ENCODE data around the gene STK32C.

The STK32C gene

GRCh38 chr10:132200344-132201110 lies 107.2 kb downstream of the STK32C start:
- DNase-seq = no peak
- intact Hi-C loops (cut with DNase I) = no loop called here

DNA sequence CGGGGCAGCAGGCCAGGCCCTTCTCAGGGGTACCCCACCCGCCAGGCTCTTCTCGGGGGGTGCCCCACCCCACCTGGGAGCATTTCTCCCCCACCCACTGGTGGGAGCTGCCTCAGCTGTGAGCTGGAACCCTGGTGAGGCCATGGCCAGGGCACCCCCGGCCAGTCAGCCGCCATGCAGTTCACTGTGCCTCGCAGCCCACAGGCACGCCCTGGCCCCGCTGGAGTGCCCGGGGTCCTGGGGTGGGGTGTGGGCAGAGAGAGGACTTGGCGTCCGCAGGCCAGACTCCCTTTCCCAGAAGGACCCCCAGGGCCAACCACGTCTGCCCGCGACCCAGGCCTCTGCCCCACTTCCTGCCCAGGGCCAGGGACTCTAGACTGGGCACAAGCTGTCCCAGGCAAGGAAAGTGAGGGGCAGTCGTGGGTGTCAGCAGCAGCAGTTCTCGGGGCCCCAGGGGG lies 107.9 kb downstream of the STK32C start:
- intact Hi-C loops (cut with DNase I) = no loop called here
- no peak for DNase-seq

DNA sequence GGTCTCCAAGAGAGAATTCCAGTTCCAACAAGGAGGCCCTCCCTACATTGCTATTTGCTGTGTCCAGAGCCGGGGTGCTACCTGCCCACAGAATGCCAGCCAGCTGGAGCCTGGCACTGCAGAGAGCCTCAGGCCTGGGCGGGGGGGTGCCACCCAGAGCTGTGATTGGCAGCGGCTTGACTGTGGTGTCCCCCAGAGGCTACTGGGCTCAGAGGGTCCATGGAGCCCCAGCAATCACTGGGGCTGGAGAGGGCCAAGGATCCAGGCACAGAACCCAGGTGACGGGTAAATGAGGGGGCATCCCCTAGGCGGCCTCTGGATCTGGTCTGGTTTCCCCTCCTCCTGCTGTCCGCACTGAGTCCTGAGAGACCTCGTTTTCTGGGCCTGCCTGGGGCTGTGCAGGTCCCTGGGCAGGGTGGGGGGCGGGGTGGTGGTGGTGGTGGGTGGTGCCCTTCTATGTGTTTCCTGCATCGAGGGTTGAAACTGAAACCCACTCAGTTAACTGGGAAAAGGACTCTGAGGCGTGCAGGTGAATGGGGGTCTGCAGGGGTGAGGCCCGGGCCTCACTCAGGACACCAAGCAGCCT lies 108.4 kb downstream of the STK32C start:
- intact Hi-C loops (cut with DNase I) = no loop called here
- DNase-seq = no peak

DNA sequence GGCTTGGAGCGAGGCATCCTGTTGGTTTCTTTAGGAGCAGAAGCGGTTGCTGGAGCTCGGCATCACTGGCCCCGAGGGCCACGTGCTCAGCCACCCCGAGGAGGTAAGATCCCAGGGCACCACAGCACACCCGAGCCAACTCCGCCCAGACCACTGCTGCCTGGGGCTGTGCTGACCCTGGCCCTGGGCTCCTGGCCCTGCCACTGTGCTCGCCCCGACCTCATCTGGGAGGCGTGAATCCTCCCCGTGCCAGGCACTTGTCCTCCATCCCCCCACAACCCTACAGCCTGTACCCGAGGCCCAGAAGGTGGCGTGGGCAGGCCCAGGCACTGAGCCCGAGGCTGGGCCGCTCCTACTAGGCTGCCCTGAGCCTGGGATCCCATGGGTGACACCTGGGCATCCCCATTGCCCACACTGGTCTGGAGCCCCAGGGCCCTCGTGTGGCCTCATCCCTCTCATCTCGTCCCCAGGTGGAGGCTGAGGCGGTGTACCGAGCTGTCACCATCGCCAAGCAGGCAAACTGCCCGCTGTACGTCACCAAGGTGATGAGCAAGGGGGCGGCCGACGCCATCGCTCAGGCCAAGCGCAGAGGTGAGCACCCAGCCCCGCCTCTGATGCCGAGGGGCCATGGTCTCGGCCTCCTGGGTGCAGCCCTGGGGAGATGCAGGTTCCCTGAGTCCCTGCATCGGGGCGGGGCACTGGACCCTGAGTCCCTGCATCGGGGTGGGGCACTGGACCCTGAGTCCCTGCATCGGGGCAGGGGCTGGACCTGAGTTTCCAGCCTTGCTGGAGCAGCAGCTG lies 109.2 kb downstream of the STK32C start:
- DNase-seq = no peak
- intact Hi-C loops (cut with DNase I) = no loop called here

GRCh38 chr10:132198068-132198370 lies 109.7 kb downstream of the STK32C start:
- no peak for DNase-seq
- intact Hi-C loops (cut with DNase I) = no loop called here

- intact Hi-C loops (cut with DNase I) = no loop called here
- no peak for DNase-seq
Observed at GRCh38 chr10:132197271-132198067, 110.3 kb downstream of the STK32C start.

DNA sequence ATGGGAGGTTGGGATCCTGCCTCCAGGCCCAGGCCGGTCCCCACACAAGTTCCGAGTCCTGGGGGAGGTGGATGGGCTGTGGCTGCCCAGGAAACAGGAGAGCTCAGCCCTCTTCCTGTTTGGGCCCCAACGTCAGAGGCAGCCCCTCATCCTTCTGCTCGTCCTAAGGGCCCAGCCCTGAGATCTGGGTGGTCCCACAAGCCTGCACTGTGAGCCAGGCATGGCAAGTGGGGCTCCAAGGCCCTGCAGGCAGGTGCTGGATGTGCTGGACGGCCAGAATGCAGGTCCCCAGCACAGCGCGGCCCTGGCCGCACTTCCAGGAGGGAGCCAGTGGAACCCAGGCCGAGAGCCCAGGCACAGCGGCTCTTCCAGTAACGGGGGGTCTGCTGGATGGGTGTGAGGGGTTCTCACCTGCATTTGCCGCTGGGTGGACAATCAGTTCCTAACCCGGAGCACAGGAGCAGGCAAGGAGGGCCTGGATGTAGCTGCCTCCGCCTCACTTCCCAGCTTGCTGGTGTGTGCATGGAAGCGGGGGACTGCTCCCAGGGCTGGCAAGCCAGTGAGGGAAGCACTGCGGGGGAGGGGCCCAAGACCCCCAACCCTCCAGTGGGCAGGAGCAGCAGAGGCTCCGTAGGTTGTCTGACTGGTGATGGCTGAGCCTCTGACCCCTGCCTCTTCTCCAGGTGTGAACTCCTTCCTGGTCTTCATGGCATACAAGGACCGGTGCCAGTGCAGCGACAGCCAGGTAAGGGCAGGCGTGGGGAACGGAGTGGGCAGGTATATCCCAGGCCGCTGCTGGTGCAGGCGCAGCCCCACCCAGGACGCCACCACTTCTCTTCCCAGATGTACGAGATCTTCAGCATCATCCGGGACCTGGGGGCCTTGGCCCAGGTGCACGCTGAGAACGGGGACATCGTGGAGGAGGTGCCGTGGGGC lies 111.3 kb downstream of the STK32C start:
- no peak for DNase-seq
- intact Hi-C loops (cut with DNase I) = no loop called here

- intact Hi-C loops (cut with DNase I) = no loop called here
- DNase-seq = no peak
Observed at GRCh38 chr10:132195366-132196075, 112.2 kb downstream of the STK32C start.

DNA sequence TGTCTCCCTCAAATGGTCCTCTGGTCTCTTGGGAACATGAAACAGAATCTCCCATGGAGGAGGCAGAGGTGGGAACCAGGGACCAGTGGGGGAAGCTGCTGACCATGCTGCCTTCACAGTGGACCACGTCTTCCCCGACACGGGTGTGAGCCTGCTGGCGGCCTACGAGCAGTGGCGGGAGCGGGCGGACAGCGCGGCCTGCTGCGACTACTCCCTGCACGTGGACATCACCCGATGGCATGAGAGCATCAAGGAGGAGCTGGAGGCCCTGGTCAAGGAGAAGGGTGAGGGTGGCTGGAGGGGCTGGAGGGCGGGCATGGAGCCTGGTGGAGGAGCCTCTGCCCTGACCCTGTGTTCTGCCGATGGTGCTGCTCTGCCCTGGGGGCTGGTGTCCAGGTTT lies 113.0 kb downstream of the STK32C start:
- no peak for DNase-seq

GRCh38 chr10:132193907-132194552 lies 113.7 kb downstream of the STK32C start:
- intact Hi-C loops (cut with DNase I) = no loop called here
- DNase-seq = peak in 3 of 42 donors; percentile 3 to 28 (median 16)

More for the DNA sequence above, 113.0 kb downstream of the STK32C start:
- intact Hi-C loops (cut with DNase I) = no loop called here

GRCh38 chr10:132192991-132193665 lies 114.6 kb downstream of the STK32C start:
- intact Hi-C loops (cut with DNase I) = no loop called here

GRCh38 chr10:132192076-132192975 lies 115.4 kb downstream of the STK32C start:
- intact Hi-C loops (cut with DNase I) = no loop called here
- DNase-seq = peak in 1 of 42 donors; percentile 28

More at GRCh38 chr10:132192991-132193665, 114.6 kb downstream of the STK32C start:
- peak in 26 of 42 donors; percentile 31 to 82 (median 64) for DNase-seq

DNA sequence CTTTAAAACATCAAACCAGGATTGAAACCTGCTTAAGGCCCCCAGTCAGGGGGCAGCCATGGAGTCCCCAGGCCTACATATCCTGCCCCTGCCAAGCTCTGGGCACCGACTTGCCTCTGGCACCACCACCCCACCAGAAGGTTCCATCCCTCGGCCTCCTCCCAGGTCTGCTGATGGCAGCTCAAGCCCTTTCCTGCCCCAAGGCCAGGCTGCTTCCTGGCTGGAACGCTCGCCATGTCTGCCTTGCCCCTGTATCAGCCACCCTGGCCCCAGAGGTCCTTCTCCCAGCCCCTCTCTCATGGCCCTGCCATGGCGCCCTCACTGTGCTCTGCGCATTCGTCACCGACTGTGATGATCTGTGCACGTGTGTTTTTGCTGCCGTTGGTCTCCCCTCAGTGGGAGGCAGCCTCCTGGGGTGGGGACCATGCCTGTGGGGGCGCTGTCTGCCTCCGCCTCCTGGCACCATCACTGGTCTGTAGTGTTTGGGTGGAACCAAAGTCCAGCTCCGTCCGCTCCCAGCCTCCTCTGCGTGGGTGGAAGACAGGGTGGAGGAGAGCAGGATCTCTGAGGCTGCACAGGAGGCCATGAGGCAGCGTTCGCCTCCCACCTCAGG lies 117.8 kb downstream of the STK32C start:
- intact Hi-C loops (cut with DNase I) = no loop called here
- DNase-seq = peak in 1 of 42 donors; percentile 31

DNA sequence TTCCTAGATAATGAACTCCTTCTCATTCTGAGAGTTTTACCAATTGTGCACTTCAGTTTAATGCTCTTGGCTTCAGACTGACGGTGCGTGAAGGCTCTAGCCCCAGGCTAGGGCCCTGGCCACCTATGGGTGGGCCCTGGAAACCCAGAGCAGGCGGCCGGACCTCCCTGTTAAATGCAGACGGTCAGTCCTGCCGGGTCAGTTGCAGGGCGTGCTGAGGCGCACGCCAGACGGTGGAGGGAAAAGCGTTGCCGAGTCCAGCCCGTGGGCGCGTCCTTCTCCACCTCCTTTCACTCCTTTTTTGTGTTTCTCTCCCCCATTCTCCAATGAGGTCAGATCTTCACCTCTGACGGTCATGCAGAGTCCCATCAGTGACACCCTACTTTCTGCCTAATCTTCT lies 118.7 kb downstream of the STK32C start:
- intact Hi-C loops (cut with DNase I) = no loop called here
- DNase-seq = no peak

GRCh38 chr10:132188331-132188730 lies 119.4 kb downstream of the STK32C start:
- intact Hi-C loops (cut with DNase I) = no loop called here
- peak in 2 of 42 donors; percentile 32 to 48 for DNase-seq
